Stimulated activated CD8-positive, alpha-beta memory T cell treated with anti-CD3 and anti-CD28 coated beads, Interleukin-15, amount 100 ng/mL, for 1 hour (primary cell): ENCODE results near the gene AADACL2.
"Not testable (repeated sequence)": the region's sequence is repeated elsewhere in the genome, so short reads cannot be mapped to it uniquely, and the experiment has no call there.

Experiments
- DNase-seq: peaks from one replicate; pipeline ENCODE4 v3.0.0-alpha.2; 2020; ENCODE audit warnings: low read depth

Gene AADACL2, protein sequence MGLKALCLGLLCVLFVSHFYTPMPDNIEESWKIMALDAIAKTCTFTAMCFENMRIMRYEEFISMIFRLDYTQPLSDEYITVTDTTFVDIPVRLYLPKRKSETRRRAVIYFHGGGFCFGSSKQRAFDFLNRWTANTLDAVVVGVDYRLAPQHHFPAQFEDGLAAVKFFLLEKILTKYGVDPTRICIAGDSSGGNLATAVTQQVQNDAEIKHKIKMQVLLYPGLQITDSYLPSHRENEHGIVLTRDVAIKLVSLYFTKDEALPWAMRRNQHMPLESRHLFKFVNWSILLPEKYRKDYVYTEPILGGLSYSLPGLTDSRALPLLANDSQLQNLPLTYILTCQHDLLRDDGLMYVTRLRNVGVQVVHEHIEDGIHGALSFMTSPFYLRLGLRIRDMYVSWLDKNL

DNA sequence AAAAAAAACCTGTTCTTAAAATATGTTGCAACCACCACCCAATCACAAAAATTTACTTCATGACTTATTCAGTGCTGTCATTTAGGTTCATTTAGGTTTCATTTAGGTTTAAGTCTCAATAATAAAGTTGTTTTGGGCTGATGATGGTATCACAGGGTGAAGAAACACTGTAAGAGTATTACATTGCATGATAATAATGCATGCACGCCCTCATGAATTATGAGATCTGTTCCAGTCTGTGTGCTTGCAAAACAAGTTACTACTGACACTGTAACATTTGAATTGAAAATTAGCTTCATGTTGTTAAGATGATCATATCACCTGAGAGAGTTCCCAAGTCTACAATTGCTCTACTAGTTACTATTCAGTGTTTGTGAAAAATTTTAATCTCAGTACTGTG lies at the start of gene AADACL2:
TSS of gene AADACL2 (plus strand) at position 315 of the 400 bp plus-strand sequence. CDS start 109 bp downstream, outside the sequence.
- no peak for DNase-seq

DNA sequence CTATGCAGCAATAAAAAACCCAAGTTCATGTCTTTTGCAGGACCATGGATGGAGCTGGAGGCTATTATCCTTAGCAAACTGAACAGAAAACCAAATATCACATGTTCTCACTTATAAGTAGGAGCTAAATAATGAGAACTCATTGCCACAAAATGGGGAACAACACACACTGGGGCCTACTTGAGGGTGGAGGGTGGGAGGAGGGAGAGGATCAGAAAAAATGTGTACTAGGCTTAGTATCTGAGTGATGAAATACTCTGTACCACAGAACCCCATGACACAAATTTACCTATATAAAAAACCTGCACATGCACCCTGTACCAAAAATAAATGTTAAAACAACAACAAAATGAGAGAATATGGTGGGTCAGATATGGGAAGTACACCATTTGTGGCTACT lies 49.6 kb upstream of the AADACL2 start:
- DNase-seq: no peak

DNA sequence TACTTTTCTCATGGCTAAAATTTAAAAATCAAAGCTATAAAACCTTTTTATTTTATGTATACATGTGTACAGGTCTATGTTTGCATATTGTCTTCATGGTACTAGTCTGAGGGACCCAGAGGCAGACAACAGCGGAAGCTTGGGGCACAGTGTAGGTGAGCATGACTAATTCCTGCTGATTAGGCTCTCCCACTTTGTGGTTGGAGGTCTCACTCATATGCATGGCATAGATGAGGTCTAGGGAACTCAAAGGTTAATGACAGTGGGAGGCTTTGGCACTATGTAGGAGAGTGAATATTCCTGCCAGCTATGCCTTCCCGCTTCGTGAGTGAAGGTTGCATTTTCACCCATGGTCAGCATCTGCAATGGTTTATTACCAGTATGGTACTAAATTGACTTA lies 47.5 kb upstream of the AADACL2 start:
- DNase-seq: no peak

DNA sequence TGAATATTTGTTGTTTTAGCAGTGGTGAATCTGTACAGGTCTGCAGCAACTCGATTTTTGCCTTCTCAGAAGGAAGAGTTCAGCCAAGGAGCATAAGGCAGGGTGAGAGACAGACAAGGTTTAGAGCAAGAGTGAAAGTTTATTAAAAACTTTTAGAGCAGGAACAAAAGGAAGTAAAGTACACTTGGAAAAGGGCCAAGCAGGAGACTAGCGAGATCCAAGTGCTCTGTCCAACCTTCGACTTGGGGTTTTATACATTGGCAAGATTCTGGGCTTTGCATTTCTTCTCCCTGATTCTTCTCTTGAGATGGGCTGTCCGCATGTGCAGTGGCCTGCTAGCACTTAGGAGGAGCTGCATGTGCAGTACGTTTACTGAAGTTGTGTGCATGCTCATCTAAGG lies 46.7 kb upstream of the AADACL2 start:
- no peak for DNase-seq

DNA sequence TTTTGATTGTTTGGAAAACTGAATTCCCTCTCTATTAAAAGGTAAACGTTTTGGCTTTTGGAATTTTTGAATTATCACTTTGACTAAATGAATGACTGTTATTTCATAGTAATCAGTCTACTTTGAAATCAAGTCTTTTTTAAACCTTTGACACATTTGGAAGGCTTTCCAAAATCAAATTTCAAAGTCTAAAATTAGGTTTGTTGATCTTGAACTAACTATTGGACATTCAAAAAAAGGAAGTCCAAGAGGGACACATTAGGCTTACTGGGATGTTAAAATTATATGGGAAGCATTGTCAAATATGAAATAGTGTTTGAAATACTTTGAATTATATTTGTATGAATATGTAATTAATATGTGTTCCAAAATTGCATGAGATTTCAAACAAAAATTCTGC lies 45.2 kb upstream of the AADACL2 start:
- no peak for DNase-seq

DNA sequence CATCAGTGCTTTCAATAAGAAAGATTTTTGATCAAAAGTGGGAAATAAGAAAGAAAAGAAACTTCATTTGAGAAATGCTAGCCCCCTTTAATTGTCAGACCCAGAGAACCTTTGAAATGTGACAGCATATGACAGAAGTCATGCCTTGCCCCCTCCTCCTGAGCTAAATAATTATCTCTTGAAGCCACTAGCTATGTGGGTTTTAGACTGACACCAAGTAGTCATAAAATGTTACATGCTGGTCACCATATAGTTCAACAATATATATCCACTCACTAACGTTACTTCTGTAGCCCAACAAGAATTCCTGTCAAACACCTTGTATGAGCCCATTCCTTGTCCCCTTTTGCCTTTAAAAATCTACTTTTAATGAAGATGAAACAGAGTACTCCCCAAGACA lies 43.1 kb upstream of the AADACL2 start:
- no peak for DNase-seq

DNA sequence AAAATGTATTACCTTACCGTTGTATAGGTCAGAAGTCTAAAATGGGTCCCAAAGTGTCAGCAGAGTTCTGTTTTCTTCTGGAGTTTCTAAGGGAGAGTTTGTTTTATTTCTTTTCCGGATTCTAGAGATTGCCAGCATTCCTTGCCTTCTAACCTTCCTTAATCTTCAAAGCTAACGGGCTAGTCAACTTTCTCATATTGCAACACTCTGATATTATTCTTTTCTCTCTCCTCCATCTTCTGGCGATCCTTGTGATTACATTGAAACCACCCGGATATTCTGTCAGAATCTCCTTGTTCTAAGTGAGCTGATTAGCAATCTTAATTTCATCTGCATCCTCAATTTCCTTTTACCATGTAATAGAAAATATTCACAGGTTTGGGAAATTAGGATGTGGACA lies 36.2 kb upstream of the AADACL2 start:
- DNase-seq: no peak

DNA sequence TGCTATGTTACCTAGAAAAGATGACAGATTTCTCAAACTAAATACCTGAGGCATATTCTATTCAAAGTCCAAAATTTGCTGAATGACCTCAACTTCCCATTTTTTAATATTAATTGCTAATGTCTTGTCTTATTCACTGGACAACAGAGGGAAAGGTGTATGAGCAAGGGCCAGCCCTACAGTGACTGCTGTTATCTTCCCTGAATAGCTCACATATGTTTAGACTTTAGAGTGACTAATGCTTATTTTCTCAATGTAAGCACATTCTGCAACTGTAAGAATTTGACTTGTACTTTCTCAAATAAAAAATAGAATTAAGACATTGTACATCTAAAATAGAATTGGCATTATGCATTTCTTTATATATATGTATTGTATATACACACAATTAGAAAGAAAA lies 26.5 kb upstream of the AADACL2 start:
- DNase-seq: no peak

DNA sequence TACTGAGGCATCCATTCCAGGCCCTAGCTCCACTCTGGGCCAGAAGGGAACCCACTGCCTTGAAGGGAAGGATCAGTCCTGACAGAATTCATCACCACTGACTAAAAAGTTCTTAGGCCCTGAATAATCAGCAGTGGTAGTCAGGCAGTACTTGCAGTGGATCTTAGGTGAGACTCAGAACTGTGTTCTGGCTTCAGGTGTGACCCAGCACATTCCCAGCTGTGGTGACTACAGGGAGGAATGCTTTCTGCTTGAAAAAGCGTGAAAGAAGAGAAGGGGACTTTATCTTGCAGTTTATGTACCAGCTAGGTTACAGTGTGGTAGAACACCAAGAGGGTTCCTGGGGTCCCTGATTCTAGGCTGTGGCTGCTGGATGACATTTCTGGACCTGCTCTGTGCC lies 24.9 kb upstream of the AADACL2 start:
- no peak for DNase-seq

DNA sequence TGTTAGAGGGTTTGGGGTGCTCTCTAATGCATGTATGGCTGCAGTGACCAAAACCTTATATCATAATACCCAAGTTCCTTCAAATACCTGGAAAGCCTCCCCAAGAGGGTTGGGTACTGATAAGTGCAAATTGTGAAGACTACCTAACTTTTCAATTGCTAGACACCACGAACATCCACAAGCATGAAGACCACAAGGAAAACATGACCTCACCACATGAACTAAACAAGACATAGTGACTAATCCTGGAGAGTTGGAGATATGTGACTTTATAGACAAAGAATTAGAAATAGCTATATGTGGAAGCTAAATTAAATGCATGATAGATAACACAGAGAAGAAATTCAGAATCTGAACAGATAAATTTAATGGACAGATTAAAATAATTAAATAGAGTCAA lies 23.9 kb upstream of the AADACL2 start:
- DNase-seq: no peak

DNA sequence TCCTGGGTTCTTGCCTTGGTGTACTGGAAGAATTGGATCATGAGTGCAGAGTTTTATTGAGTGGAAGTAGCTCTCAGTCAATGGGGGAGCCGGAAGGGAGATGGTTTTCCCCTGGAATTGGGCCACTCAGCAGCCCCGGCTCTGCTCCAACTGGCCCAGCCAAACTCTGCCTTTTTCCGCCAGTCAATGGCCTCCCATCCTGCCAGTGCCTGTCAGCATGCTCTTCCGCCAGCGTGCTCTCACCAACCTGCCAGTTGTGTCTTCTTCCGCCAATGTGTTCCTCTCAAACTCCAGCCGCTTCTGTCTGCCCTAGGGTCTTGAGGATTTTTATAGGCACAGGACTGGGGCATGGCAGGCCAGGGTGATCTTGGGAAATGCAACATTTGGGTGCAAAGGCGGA lies 12.4 kb upstream of the AADACL2 start:
- DNase-seq: no peak

DNA sequence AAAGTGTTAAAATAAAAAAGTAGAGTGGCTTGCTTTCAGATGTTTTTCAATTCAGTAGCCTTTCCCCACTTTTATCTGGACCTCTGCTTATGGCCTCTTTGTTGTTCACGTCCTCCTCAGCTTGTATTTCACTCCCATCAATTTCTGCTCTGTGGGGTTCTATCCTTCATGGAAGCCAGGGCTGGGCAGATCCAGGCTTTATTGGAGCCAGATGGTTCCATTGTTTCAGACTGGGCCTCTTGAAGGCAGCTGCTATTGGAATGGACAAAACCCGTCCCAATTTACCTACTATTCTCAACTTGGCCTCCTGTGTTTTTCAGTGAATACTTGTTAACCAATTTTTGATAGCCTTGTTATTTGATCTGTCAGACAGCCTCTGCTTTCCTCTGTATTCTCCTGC lies 10.9 kb upstream of the AADACL2 start:
- DNase-seq: no peak

DNA sequence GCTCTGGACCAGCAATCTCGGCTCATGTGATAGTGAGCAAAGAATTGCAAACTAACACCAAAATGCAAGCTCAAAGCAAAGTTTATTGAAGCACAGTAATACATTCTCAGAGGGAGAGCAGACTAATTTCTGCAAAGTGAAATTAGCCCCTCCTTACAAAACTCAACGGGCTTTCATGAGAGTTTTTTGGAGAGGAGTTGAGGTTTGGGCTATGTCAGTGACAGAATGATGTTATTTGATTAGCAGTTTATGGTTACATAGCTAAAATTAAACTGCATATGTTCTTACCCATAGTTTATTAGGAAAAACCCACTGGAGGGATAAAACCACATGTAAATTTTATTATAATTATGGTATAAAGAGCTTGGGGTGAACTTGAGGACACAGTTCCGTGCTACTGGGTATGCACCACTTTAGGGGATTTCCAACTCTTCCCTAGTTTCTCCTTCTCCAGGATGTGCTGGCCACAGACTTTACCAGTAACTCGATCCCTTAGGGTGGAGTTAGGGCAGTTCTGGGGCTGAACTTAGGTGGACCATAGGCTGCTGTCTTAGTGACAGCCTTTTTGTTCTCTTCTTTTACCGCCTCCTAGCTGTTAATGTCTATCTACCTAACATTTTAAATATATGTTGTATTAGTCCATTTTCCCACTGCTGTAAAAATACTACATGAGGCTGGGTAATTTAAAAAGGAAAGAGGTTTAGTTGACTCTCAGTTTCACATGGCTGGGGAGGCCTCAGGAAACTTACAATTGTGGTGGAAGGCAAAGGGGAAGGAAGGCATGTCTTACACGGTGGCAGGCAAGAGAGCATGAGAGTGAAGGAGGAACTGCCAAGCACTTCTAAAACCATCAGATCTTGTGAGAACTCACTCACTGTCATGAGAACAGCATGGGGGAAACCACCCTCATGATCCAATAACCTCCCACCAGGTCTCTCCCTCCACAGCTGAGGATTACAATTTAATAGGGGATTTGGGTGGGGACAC lies 8.9 kb upstream of the AADACL2 start:
- no peak for DNase-seq

DNA sequence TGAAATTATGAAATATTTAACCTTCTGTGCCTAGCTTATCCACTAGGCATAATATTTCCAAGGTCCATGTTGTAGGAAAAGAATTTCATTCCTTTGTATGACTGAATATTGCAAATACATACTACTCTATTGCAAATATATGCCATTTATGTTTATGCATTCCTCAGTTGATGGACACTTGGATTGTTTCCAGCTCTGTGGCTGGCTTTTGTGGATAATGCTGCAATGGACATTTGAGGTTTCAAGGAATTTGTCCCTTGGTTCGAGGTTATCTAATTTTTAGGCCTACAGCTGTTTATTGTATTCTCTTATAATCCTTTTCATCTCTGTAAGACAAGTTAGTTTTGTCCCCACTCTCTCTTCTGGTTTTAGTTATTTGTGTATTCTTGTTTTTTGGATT lies 7.7 kb upstream of the AADACL2 start:
- DNase-seq: no peak

DNA sequence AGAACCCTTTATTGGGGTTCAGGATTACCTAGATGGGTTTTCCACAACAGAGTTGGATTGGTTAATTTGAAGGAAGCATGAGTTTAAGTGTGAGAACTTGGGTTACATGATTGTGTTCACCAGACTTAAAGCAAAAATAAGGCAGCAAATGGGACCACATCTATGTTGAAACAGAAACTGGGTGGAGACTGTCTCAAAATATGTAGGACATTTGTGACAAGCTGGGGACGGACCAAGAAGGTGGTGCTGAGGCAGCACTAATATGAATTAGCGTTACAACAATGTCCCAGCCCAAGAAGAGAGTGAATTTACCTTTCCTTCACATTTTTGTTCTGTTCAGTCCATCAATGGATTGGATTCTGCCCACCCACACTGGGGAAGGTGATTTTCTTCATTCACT lies 866 bp upstream of the AADACL2 start:
- DNase-seq: no peak

DNA sequence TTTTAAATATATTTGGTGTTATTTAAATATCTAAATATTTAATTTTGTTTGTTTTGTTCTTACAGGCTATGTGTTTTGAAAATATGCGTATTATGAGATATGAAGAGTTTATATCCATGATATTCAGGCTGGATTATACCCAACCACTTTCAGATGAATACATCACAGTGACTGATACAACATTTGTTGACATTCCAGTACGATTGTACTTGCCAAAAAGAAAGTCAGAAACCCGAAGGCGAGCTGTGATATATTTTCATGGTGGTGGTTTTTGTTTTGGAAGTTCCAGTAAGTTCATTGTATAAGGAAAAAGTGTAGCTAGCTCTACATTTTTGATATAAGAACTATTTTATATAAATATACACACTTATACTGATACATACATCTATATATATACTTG lies 6.9 kb downstream of the AADACL2 start:
- DNase-seq: no peak

DNA sequence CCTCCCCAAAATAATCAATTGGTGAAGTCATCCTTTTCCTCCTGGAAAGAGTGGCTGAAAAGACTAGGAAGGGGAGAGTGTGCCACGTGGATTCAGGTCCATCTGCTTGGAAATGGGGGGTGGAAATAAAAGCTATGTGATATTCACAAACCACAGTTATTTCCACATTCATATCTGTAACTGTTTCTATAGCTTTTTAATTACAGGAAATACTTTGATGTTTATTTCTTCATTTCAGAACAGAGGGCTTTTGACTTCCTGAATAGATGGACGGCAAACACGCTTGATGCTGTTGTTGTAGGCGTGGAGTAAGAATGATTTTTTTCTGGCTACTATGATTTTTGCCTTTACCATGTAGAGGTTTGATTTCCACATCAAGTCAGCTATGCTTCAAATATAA lies 10.1 kb downstream of the AADACL2 start:
- no peak for DNase-seq

DNA sequence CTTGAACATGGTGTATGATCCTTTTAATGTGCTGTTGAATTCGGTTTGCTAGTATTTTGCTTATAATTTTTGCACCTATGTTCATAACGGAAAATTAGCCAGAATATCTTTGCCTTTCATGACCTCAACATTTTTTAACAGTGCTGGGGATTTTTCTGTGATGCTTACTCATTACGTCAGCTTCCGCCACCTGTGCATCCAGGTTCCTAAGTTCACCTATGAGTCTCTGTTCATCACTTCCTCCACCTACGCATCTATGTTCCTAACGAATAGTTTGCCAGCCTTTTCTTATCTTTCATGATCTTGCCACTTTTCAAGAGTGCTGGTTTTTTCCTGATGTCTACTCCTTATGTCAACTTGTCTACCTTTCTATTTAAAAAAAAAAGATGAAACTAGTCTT lies 16.5 kb downstream of the AADACL2 start:
- no peak for DNase-seq

DNA sequence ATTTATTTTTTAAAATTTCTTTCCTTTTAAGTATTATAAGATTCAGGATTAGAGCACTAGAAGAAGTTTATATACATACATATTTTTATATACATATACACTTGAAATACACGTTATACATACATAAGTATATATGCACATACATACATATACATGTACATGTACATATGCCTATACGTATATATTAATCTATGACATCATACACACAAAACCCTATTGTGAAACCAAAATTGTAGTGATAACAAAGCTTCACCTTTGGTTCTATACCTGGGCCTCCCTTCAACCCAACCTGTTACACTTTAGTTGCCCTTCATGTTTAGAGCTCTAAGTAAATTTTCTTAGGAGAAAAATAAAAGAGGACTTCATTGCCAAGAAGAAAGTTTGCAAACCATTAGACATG lies 17.0 kb downstream of the AADACL2 start:
- DNase-seq: no peak

DNA sequence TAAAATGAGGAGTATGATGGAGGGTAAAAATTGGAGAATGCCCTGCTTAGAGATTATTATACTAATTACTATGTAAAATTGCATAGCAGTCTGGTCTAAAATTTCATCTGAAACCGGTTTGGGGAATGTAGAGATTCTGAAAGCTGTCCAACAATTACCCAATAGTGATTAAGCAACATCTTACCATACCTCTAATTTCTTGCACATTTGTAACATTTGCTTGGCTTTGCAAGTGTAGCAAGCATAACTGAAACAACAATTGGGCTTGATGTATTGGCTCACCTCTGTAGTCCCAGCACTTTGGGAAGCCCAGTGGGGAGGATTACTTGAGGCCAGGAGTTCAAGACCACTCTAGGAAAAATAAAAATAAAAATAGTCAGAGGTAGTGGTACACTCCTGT lies 17.4 kb downstream of the AADACL2 start:
- no peak for DNase-seq

DNA sequence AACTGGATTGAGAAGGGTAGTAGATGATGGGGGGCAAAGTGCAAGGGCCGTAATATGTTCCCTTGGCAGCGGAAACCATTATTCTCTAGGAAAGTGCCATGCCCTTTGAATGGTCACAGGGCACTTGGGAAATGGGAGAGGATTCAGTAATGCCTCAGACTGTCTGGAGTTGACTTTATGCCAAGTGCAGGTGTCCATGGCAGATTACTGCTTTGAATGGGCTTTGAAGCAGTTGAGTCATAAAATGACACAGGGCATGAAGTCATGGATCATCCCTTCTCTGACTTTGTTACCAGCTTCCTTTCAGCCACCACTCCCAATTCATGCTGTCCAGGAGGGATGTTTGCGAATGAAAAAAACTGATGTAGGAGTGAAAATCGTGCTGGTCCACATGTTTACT lies 20.1 kb downstream of the AADACL2 start:
- DNase-seq: no peak

DNA sequence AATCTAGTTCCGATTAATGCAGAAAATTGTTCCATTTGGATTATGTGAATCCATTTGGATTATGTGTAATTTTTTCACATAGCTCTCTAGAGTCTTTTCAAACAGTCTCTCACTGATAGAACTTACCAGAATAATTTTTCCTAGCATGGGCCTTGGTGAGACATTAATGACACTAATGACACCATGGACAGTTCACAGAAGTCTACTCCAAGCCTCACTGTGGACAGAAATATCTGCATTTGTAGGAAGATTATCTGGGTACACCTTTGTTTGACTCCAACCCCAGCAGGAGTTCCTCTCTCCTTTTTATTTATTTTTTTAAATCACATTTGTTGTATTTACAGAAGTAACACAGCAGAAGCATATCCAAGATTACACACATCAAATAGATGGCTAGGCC lies 27.9 kb downstream of the AADACL2 start:
- DNase-seq: no peak

DNA sequence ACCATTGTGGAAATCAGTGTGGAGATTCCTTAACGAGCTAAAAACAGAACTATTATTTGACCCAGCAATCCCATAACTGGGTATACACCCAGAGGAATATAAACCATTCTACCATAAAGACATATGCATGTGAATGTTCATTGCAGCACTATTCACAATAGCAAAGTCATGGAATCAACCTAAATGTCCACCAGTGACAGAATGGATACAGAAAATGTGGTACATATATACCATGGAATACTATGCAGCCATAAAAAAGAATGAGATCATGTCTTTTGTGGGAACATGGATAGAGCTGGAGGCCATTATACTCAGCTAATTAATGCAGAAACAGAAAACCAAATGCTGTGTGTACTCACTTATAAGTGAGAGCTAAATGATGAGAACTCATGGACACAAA lies 31.0 kb downstream of the AADACL2 start:
- DNase-seq: not testable (repeated sequence)
